Heart left ventricle (tissue), 13 donors: ENCODE results near the gene APOC4.

ENCODE experiments used
- CTCF ChIP-seq, 12 donors: fragments of 200-600 bp; sonication (generic) in 4 of 12; IDR thresholded peaks; one replicate each; pipeline versions ENCODE4 v1.5.0 to v1.8.0; 2018 to 2022; ENCODE audit warnings: antibody characterized with exemption in 12 of 12, mild to moderate bottlenecking in 5 of 12
- POLR2A ChIP-seq, 2 donors: fragments of 450-650 bp; IDR thresholded peaks; one replicate each; pipeline ENCODE4 v1.6.1; 2017; ENCODE audit warnings: antibody characterized with exemption in 2 of 2, mild to moderate bottlenecking in 2 of 2, moderate library complexity in 2 of 2
- donor health status: ischemic (EF 13 %, LVEDD 7.1; RV severe dilation, severe dysfunction).
- donor health status: DM: no; HTN: yes; CAD: no.
- donor health status: DM: no; HTN: no; CAD: no.
- donor health status: ischemic (EF 25% LVEDD 6.9; RV normal size, moderate dysfunction).
- donor health status: ischemic (EF 25% LVEDD 5.7; RV mildly dilated, moderate dysfunction).
- donor health status: ischemic (EF 35%, LVEDD 5.7; RV mildly dilated, moderate dysfunction).
- donor health status: nonischemic (EF 11% LVEDD 7.7; RV severe dilation, severe dysfunction).
- donor health status: DM: yes; HTN: yes; CAD: no.
- donor health status: PGD.
- donor health status: ischemic (EF 29% LVEDD 5.4; RV normal size, mild dysfunction).
- donor health status: nonischemic (EF 23%, LVEDD 6.1; RV moderate dilation, normal function).

GRCh38 chr19:44908836-44909261, 33.2 kb upstream of the APOC4 start:
- TF ChIP-seq CTCF (IDR thresholded peaks at IDR 0.05) (no peak), POLR2A (IDR thresholded peaks at IDR 0.05) (no peak)
